ENCODE results near the gene OR1J1. TPM values are rescaled to one million over a fixed set of nuclear protein-coding genes. Genes with fewer than 3 reads are reported as not detected.

Gene OR1J1
- total RNA-seq, 2 experiments from 2014 or later = not detected

DNA sequence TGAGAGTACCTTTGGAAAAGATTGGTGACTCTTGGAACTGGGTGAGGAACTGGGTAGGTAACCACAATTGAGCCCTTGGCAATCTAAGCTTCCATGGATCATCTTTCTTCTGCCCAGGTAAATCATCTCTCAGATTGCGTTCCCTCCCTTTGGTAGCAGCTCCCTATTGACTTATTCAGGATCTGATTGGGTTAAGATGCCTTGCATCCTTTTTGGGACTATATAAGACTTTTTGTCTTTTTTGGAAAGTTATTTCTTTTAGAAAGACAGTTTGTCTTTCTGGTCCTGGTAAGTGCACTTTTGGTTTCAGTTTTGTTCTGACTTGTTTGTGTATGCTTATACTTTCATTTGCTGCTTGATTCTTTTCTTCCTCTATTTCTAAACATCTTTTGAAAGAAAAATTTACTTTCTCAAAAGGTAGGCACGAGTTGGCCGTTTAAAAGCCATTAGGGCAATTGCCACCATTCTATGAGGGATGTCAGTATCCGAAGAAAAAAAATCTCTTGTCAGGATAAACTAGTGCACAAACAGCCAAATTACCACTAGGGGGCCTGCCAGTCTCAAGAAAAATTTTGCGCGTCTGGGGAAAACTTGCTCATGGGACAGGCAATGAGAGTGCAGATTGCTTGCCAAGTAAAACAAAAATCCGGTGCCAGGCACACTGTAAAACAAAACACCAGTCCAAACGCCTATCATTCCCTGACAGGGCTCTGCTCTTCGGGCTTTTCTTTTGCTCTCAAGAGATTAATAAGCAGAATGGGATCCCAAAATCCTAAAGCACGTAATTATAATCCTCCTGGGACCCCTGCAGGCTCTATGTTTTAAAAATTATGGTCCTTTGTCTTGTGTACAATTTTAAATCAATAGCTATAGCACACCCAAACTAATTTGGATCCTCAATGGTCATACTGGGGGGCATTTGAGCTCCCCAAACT, 12.8 kb downstream of the OR1J1 start:
- peak; percentile 79 for ATAC-seq
- Mint-ChIP-seq H3K4me1 (ENCODE audit: low read depth) (peaks cover 14% of the 10 kb centered on the region), H3K27me3 (peaks cover 27% of the 10 kb centered on the region), H3K36me3 (ENCODE audit: low read depth) (no peaks in the 10 kb centered on the region), H3K9me3 (no peaks in the 10 kb centered on the region), H3K27ac (peak overlapping the region; percentile 82), H3K4me3 (peak overlapping the region; percentile 77)
- CTCF ChIA-PET = interaction anchor here (0.6 to 4.3 kb wide), 25 partner anchors 7 to 530 kb away, joined by 3 to 73 read pairs (median 4); no protein-coding TSS in a partner anchor
- intact Hi-C loops (cut with micrococcal nuclease) = loop anchor here (2.0 kb wide), 1 partner anchor 346 kb away; no protein-coding TSS in a partner anchor
- TF ChIP-seq, protein P1, sequence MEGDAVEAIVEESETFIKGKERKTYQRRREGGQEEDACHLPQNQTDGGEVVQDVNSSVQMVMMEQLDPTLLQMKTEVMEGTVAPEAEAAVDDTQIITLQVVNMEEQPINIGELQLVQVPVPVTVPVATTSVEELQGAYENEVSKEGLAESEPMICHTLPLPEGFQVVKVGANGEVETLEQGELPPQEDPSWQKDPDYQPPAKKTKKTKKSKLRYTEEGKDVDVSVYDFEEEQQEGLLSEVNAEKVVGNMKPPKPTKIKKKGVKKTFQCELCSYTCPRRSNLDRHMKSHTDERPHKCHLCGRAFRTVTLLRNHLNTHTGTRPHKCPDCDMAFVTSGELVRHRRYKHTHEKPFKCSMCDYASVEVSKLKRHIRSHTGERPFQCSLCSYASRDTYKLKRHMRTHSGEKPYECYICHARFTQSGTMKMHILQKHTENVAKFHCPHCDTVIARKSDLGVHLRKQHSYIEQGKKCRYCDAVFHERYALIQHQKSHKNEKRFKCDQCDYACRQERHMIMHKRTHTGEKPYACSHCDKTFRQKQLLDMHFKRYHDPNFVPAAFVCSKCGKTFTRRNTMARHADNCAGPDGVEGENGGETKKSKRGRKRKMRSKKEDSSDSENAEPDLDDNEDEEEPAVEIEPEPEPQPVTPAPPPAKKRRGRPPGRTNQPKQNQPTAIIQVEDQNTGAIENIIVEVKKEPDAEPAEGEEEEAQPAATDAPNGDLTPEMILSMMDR (IDR thresholded peaks at IDR 0.05) = peak; percentile 88
- POLR2A ChIA-PET = no interaction called here
- DNase-seq = peak; percentile 79

DNA sequence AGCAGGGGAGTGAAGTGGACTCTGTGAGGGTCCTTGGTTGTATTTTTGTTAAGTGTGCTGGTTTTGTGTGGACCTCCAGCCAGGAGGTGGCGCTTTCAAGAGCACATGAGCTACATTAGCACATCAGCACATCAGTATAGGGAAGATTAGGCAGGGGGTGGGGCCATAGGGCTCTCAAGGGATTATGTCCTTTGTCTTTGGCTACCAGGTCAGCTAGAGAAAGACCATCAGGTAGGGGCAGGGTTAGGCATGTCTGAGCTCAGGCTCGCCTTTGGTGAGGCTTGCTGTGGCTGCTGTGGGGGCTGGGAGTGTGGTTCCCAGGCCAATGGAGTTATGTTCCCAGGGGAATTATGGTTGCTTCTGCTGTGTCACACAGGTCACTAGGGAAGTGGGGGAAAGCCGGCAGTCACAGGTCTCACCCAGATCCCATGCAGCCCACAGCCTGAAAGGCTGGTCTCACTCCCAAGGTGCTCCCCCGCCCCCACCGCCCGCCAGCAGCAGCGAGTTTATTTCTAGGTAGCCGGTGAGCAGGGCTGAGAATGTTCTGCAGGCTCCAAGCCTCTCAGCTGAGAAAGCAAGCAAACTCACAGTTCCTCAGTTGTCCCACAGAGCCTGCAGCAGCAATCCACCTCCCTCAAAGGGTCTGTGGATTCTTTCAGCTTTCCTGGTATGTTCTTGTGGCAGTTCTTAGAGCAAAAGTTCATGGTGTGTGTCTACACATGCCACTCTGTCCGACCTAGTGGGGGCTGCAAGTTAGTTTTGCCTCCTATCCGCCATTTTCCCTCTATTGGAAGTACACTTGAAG, 13.7 kb downstream of the OR1J1 start:
- POLR2A ChIA-PET = interaction anchor here (0.7 to 1.2 kb wide), 2 partner anchors 8 to 528 kb away, joined by 3 read pairs; no protein-coding TSS in a partner anchor

DNA sequence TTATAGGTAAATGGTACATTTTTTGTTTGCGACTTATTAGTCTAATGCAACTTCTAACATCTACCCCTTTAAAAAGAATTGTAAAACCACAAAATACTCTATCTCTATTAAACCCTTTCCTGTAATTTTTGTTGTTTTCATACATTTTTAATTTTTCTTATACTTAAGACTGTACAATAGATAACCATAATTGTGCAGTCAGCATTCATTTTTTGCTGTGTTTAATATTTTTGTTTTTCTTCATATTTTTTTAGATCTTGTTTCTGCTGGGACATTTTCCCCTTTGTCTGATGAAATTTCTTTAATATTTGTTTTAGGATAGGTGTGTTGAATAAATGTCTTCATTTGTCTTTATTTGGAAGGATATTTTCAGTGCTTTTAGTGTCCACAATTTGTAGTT, 19.9 kb downstream of the OR1J1 start:
- TF ChIP-seq, protein P1 (IDR thresholded peaks at IDR 0.05) = no peak
- ChIA-PET CTCF (no interaction called here), POLR2A (no interaction called here)
- Mint-ChIP-seq H3K4me1 (ENCODE audit: low read depth) (no peaks in the 10 kb centered on the region), H3K27ac (no peak overlapping the region), H3K36me3 (ENCODE audit: low read depth) (no peaks in the 10 kb centered on the region), H3K9me3 (no peaks in the 10 kb centered on the region), H3K27me3 (peaks cover 44% of the 10 kb centered on the region), H3K4me3 (no peak overlapping the region)
- intact Hi-C loops (cut with micrococcal nuclease) = loop anchor here (10.0 kb wide), 1 partner anchor 83 kb away; the partner anchor contains the start of gene PTGS1
- no peak for DNase-seq
- no peak for ATAC-seq

More for the DNA sequence above, 13.7 kb downstream of the OR1J1 start:
- CTCF ChIA-PET = interaction anchor here (0.6 to 4.3 kb wide), 19 partner anchors 8 to 531 kb away, joined by 3 to 73 read pairs (median 4); no protein-coding TSS in a partner anchor
- Mint-ChIP-seq H3K27ac (peak overlapping the region; percentile 82), H3K27me3 (peaks cover 28% of the 10 kb centered on the region), H3K4me3 (peak overlapping the region; percentile 77), H3K36me3 (ENCODE audit: low read depth) (no peaks in the 10 kb centered on the region), H3K9me3 (no peaks in the 10 kb centered on the region), H3K4me1 (ENCODE audit: low read depth) (peaks cover 14% of the 10 kb centered on the region)
- intact Hi-C loops (cut with micrococcal nuclease) = loop anchor here (2.0 kb wide), 1 partner anchor 347 kb away; no protein-coding TSS in a partner anchor
- ATAC-seq (peak; percentile 65), DNase-seq (peak; percentile 61)
- TF ChIP-seq, protein P1 (IDR thresholded peaks at IDR 0.05) = peak; percentile 18

DNA sequence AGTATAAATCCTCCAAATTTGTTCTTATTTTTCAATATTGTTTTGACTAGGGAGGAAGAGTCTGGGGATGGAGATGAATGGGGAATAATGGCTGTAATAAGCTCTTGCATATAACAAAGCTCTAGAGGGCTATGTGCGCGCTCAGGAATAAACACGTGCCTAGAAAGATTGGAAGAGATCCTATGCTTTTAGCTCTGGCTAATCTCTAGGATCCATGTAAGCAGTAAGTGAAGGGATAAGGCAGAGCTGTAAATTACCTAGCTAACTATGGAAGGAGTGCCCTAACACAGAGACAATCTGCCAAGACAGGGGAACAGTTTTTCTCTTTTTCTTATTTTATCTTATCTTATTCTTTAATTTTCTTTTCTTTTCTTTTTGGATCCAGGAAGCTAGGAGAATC, 21.6 kb downstream of the OR1J1 start:
- H3K4me1 Mint-ChIP-seq (ENCODE audit: low read depth) = no peaks in the 10 kb centered on the region
- no peak overlapping the region for H3K4me3 Mint-ChIP-seq
- H3K27ac Mint-ChIP-seq = no peak overlapping the region
- no peak for DNase-seq
- ChIA-PET CTCF (interaction anchor here (1.1 to 1.4 kb wide), 5 partner anchors 8 to 357 kb away, joined by 3 to 5 read pairs (median 4); no protein-coding TSS in a partner anchor), POLR2A (no interaction called here)
- TF ChIP-seq, protein P1 (IDR thresholded peaks at IDR 0.05) = no peak
- ATAC-seq = no peak
- intact Hi-C loops (cut with micrococcal nuclease) = loop anchor here (10.0 kb wide), 1 partner anchor 81 kb away; the partner anchor contains the start of gene PTGS1
- no peaks in the 10 kb centered on the region for H3K36me3 Mint-ChIP-seq (ENCODE audit: low read depth)
- no peaks in the 10 kb centered on the region for H3K9me3 Mint-ChIP-seq
- peaks cover 29% of the 10 kb centered on the region for H3K27me3 Mint-ChIP-seq
